ENCODE data around the gene FAHD2A. TPM values are rescaled to one million over a fixed set of nuclear protein-coding genes. Genes with fewer than 3 reads are reported as not detected.
A peak's percentile ranks its signal among the peaks of the same experiment; 100 is the strongest.
"Not testable (repeated sequence)": the region's sequence is repeated elsewhere in the genome, so short reads cannot be mapped to it uniquely, and the experiment has no call there.

Gene FAHD2A
- total RNA-seq, 2 donors from 2014 or later: 22.8 to 31.4 TPM

DNA sequence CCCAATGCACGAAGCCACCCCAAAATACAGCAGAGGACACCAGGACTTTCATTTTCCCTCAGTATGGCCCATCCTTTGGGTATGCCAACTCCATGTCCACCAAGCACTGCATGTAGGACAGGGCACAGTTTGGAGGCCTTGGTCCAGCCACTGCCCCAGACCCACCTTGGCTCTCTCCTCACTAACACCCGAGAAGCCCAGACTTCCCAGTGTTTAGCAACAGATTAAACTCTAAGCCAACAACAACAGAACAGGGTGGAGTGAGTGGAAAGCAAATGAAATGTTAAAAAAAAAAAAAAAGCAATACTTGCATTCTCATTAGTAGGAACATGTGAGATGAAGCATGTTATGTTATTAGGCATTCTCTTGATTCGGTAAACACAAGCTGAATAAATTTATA lies 12.6 kb downstream of the FAHD2A start:
- H3K36me3 Mint-ChIP-seq; H3K9me3 Mint-ChIP-seq; H3K4me3 Mint-ChIP-seq; H3K4me1 Mint-ChIP-seq (ENCODE audit: low read depth in 2 of 2); H3K27ac Mint-ChIP-seq; ATAC-seq; DNase-seq (ENCODE audit: low spot score); H3K27me3 Mint-ChIP-seq: not testable (repeated sequence)

DNA sequence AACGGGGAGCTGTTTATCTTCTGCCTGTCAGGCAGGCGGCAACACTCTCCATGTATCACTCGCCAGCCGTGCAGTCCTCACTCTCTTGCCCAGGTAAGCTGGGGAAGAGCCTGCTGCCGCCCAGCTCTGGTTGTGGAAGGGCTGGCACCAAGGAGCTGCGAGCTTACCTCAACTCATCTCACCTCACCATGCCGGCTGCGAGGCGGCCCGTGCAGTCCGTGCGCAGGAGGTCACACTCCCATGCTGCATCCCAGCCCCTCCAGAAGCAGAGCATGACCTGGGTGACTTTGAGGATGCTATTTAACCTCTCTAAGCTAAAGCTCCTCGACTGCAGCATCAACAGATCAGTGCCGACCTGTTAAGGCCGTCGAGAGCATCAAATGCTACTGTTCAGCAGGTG lies 13.1 kb downstream of the FAHD2A start:
- H3K27ac Mint-ChIP-seq; H3K4me1 Mint-ChIP-seq (ENCODE audit: low read depth in 2 of 2); H3K9me3 Mint-ChIP-seq; H3K27me3 Mint-ChIP-seq; H3K4me3 Mint-ChIP-seq; DNase-seq (ENCODE audit: low spot score); H3K36me3 Mint-ChIP-seq; ATAC-seq: not testable (repeated sequence)

DNA sequence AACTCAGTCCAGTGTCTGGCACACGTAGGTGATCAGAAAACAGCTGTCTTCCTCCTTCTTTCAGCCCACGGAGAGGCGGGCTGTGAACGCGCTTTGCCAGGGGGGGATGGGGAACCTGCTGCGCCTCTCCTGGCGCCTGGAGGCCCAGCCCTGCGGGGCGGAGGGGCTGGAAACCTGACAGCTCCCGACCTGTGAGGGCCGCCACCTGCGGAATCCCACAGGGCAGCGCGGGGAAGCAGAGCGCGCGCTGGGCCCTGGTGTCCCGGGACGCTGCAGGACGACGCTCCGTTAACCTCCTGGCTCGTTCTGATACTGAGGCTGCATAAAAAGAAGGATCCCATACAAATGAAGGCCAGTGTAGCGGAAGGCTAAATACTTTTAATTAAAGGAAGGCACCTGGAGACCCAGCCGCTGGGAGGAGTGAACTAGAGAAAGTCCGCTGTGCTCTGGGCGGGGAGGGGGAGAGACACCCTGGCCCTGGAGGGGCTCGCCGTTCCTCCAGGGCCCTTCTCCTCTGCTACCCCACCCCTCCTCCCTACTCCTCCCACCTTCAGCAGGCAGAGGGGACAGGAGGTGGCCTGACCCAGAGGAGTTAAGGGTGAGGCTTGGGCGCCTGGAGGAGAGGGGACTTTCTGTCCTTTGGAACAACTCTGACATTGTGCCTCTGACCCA lies 24.8 kb downstream of the FAHD2A start:
- DNase-seq (ENCODE audit: low spot score); H3K9me3 Mint-ChIP-seq; H3K36me3 Mint-ChIP-seq; H3K4me3 Mint-ChIP-seq; H3K4me1 Mint-ChIP-seq (ENCODE audit: low read depth in 2 of 2); H3K27ac Mint-ChIP-seq: not testable (repeated sequence)
- peak in 1 of 2 donors; percentile 21 for ATAC-seq
- H3K27me3 Mint-ChIP-seq: peaks cover 7 to 15% of the 10 kb centered on the region in 2 donors

DNA sequence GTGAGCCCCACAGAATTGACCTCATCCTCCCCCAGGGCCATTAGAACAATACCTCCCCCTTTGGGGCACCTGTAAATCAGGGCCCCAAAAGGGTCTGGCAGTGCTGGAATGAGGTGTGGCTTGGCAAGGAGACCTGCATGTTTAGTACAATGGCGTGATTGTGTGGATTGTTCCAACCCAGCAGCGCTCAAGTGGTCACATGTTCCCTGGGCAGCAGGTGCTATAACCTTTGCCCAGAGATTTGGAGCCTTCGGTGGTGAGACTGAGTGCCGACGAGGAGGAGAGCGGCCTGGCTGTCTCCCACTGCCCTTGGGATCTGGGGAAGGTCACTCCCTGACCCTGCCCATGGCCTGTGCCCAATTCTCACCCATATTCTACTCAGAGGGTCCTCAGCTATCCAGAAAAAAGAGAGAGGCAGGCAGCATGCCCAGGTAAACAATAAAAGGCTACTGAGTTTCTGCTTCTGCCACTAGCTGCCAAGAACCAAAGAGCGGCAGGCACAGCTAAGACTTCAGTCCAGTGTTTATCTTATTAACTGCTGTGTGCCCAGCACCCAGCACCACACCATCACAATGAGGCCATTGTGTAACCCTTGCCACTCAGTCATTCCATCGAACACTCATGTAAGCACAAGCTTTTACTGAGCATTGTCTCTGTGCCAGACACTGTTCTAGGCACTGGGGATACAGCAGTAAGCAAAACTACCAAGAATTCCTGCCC lies 27.4 kb downstream of the FAHD2A start:
- not testable (repeated sequence) for ATAC-seq; DNase-seq (ENCODE audit: low spot score); H3K4me3 Mint-ChIP-seq; H3K9me3 Mint-ChIP-seq; H3K36me3 Mint-ChIP-seq; H3K27me3 Mint-ChIP-seq; H3K4me1 Mint-ChIP-seq (ENCODE audit: low read depth in 2 of 2); H3K27ac Mint-ChIP-seq

DNA sequence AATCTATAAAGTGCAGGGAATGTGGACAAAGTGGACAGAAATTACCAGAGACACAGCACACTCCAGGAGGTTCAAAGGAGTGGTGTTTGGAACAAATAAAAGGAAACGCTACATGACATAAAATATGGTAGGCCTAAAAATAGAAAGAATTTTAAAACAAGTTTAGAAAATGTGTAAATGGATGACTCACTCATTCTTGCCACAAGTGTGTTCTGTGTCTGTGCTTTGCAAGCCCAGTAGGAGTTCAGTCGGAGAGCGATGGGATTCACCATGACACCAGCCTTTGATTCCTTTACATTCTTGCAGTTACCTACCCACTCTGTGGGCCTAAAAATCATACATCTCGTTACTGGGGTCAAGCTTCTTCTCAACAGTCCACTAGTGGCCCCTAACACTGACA lies 30.9 kb downstream of the FAHD2A start:
- DNase-seq (ENCODE audit: low spot score); H3K4me1 Mint-ChIP-seq (ENCODE audit: low read depth in 2 of 2); H3K36me3 Mint-ChIP-seq; H3K27me3 Mint-ChIP-seq; ATAC-seq; H3K27ac Mint-ChIP-seq; H3K4me3 Mint-ChIP-seq; H3K9me3 Mint-ChIP-seq: not testable (repeated sequence)

DNA sequence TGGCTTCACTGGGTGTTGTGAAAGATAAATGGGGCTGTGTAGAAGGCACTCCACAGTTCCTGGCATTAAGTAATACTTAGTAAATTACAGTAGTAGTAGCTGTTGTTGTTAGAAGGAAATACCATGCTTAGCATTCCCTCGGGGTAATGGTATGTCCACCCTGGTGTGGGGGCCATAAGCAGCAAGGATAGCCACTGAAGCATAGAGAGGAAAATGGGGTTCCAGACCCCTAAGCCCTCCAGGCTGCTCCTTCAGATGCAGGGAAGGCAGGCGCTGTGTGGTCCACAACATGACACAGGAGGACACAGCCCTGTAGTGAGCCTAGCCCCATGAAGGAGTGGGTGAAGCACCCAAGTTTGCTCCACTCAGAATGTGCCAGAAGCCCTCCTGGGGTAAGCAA lies 31.5 kb downstream of the FAHD2A start:
- not testable (repeated sequence) for H3K27ac Mint-ChIP-seq; DNase-seq (ENCODE audit: low spot score); ATAC-seq; H3K4me1 Mint-ChIP-seq (ENCODE audit: low read depth in 2 of 2); H3K4me3 Mint-ChIP-seq; H3K9me3 Mint-ChIP-seq; H3K36me3 Mint-ChIP-seq; H3K27me3 Mint-ChIP-seq

DNA sequence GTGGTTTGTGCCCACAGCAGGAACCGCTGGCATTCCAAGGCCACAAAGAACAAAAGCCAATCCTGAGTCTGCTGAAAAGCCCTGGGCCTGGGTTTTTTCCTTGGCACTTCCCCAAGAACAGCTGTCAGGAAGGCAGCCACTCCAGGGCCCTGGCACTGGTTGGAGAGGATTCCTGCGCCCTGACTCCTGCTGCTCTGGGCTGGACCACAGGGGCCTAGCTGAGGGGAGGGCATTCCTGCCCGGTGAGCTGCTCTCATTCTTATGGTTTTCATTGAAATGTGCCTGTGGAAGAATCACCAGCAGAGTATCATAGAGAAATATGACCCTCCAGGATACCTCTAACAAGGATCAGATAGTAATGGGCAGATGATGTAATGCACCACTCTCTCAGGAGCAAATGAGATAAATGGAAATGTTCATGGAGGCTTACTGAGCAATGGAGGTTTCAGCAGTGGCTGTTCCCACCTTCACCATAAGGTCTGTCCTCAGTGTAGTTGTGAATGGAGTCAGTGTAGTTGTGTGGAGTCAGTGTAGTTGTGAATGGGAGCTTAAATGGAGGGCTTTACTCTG lies 32.1 kb downstream of the FAHD2A start:
- not testable (repeated sequence) for H3K4me3 Mint-ChIP-seq; H3K4me1 Mint-ChIP-seq (ENCODE audit: low read depth in 2 of 2); H3K27ac Mint-ChIP-seq; H3K9me3 Mint-ChIP-seq; H3K36me3 Mint-ChIP-seq; ATAC-seq; DNase-seq (ENCODE audit: low spot score); H3K27me3 Mint-ChIP-seq

DNA sequence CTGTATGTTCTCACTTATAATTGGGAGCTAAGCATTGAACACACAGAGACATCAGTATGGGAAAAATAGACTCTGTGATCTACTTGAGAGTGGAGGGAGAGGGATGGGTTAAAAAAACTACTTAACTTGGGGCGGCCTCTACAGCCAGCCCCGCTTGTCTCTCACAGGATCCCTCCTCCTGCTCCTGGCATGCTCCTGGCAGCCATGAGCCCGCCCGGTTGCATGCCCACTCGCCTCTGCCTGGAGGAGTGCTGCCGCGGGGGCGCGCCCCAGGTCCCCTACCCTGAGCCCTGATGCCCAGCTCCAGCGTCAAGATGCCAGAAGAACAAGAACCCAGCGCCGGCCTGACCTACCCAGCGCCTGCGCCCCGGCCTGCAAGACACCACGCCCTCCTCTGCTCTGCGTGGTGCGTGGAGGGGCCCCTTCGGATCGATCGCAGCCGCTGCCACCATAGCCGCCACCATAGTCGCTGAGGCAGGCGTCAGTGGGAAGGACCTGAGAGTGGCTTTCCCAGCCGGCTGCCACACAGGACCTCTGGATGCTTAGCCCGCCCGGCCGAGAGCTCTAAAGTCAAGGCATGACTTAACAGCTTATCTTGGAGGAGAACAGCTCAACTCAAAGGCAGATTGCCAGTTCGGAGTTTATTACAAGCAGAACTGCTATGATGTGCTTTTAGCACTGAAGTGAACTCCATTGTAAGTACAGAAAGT lies 32.8 kb downstream of the FAHD2A start:
- not testable (repeated sequence) for H3K27me3 Mint-ChIP-seq

DNA sequence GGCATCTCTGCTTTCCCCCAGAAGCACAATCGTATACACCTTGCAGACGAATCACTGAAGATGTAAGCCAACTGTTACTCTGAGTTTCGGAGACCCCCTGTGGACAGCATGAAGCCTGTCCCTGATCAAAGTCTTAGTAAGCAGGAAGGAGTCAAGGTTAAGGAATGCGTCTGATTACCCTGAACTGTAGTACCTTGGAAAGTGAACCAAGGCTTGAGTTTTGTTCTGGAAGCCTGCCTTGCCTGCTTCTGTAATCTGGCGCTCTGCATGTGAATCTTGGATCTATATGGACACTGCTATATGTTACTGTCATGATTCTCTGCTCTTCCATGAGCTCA lies 33.3 kb downstream of the FAHD2A start:
- not testable (repeated sequence) for H3K9me3 Mint-ChIP-seq; DNase-seq (ENCODE audit: low spot score); H3K27ac Mint-ChIP-seq; H3K4me3 Mint-ChIP-seq; H3K4me1 Mint-ChIP-seq (ENCODE audit: low read depth in 2 of 2); ATAC-seq; H3K27me3 Mint-ChIP-seq; H3K36me3 Mint-ChIP-seq

More for the DNA sequence above, 32.8 kb downstream of the FAHD2A start:
- not testable (repeated sequence) for H3K27ac Mint-ChIP-seq; H3K36me3 Mint-ChIP-seq; H3K4me1 Mint-ChIP-seq (ENCODE audit: low read depth in 2 of 2); DNase-seq (ENCODE audit: low spot score); H3K4me3 Mint-ChIP-seq; H3K9me3 Mint-ChIP-seq
- peak; percentile 31 to 34 for ATAC-seq

DNA sequence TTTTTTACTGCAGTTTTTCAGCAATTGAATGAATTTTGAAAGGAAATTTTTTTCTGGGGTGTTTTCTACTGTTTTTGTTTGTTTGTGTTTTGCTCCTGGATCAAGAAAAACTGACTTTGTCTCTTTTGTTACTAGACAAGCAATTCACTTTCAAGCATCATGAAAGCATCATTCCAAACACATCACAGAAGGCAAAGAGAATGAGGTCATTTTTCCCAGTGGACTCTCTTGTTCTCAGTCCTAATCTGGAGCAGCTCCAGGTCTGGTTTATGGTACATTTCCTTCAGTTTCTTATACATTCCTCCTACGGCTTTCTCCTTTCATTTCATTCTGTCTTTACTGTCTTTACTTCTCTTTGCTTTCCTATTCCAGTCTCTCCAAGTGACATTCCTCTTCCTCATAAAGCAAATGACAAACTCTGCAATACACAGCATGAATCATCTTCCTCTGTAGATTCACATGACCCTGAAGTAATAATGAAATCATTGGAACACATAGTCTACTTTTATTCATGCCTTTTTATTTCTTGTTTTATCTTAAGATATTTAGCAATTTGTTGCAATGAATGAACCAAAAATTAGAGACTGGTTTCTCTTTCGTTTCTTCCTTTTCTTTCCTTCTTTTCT lies 40.1 kb downstream of the FAHD2A start:
- not testable (repeated sequence) for ATAC-seq; H3K36me3 Mint-ChIP-seq; H3K9me3 Mint-ChIP-seq; DNase-seq (ENCODE audit: low spot score); H3K4me1 Mint-ChIP-seq (ENCODE audit: low read depth in 2 of 2); H3K27ac Mint-ChIP-seq; H3K4me3 Mint-ChIP-seq; H3K27me3 Mint-ChIP-seq

DNA sequence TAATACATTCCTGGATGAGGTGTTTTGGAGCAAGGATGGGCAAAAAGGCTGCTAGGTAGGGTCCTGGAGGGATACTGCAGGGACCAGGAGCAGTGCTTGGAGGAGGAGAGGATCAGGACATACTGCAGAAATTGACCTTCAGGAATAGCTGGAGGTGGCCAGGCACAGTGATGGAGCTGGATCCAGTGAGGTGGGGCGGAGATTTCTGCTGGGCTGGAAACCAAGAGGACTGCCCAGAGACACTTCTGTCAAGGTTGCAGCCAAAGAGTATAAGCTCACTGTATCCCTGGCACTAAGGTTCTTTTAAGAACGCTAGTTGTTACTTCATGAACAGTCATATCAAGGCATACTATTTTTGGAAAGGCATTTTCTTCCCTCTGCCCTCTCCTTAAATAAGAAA lies 42.8 kb downstream of the FAHD2A start:
- H3K9me3 Mint-ChIP-seq; H3K27me3 Mint-ChIP-seq; H3K27ac Mint-ChIP-seq; H3K36me3 Mint-ChIP-seq; DNase-seq (ENCODE audit: low spot score); H3K4me1 Mint-ChIP-seq (ENCODE audit: low read depth in 2 of 2); H3K4me3 Mint-ChIP-seq: not testable (repeated sequence)
- peak in 1 of 2 donors; percentile 24 for ATAC-seq

DNA sequence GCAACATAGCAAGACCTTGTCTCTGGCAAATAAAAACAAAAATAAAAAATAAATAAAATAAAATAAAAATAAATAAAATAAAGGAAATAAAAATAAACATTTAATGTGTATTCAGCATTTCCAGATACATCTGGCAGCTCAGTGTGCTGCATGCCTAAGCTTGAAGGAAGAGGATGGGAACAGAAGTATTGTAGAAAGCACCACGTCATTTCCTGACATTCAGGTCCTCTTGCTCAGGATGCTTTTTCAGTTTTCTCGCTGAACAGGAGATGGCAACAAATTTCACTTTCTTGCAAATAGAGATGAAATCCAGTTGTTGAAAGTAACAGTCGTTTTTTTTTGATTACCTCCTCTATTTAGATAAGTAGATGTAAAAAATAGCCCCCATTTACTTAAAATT lies 60.8 kb downstream of the FAHD2A start:
- ATAC-seq: not testable (repeated sequence)

More for the DNA sequence above, 60.8 kb downstream of the FAHD2A start:
- not testable (repeated sequence) for DNase-seq (ENCODE audit: low spot score); H3K9me3 Mint-ChIP-seq; H3K4me3 Mint-ChIP-seq; H3K27me3 Mint-ChIP-seq; H3K27ac Mint-ChIP-seq; H3K36me3 Mint-ChIP-seq; H3K4me1 Mint-ChIP-seq (ENCODE audit: low read depth in 2 of 2)

All from natural killer cell treated with Interleukin-12 subunit alpha and Interleukin-12 subunit beta and Interleukin-15 and Interleukin-18, amount 100 ng/mL, for 72 hours (primary cell).